Suprapubic skin (tissue), 4 donors: ENCODE measurements around the gene IMPA2. TPM values are rescaled to one million over a fixed set of nuclear protein-coding genes. Genes with fewer than 3 reads are reported as not detected.

ENCODE experiments used
- DNase-seq, 2 donors: peaks; one replicate each; pipeline ENCODE4 v3.0.0-alpha.2; 2019; ENCODE audit warnings: low spot score in 2 of 2
- H3K27ac ChIP-seq: fragments of 200-600 bp; sonication (generic); one replicate; pipeline ENCODE4 v1.5.1; 2019
- H3K27me3 ChIP-seq: fragments of 200-600 bp; sonication (generic); one replicate; pipeline ENCODE4 v1.5.1; 2019
- H3K36me3 ChIP-seq: fragments of 200-600 bp; sonication (generic); one replicate; pipeline ENCODE4 v1.5.1; 2019
- H3K4me1 ChIP-seq: fragments of 200-600 bp; sonication (generic); one replicate; pipeline ENCODE4 v1.5.1; 2019
- H3K4me3 ChIP-seq: fragments of 200-600 bp; sonication (generic); one replicate; pipeline ENCODE4 v1.5.1; 2019; ENCODE audit warnings: mild to moderate bottlenecking
- H3K9me3 ChIP-seq: fragments of 200-600 bp; sonication (generic); one replicate; pipeline ENCODE4 v1.5.1; 2019
- CTCF ChIP-seq, 2 donors: fragments of 200-600 bp in 1 of 2; fragments of 450-650 bp in 1 of 2; sonication (generic) in 1 of 2; IDR thresholded peaks; one replicate each; pipeline ENCODE4 v1.5.1; 2016 to 2019; ENCODE audit warnings: antibody characterized with exemption in 2 of 2, mild to moderate bottlenecking in 1 of 2, moderate library complexity in 1 of 2
- EP300 ChIP-seq: sonication (generic); formaldehyde crosslinking; IDR thresholded peaks from one replicate; pipeline ENCODE4 v1.6.1; 2017; ENCODE audit warnings: antibody characterized with exemption
- POLR2A ChIP-seq, 2 donors: fragments of 450-650 bp; IDR thresholded peaks; one replicate each; pipeline ENCODE4 v1.6.1; 2017; ENCODE audit warnings: antibody characterized with exemption in 2 of 2, mild to moderate bottlenecking in 2 of 2, moderate library complexity in 2 of 2
- POLR2AphosphoS5 ChIP-seq, 3 donors: sonication (generic); formaldehyde crosslinking; IDR thresholded peaks; one replicate each; pipeline ENCODE4 v1.6.1; 2017; ENCODE audit warnings: antibody characterized with exemption in 3 of 3
- WGBS: methylation state at CpG from one replicate; pipeline ENCODE4 v1.1.5; 2018; 5-methylcytosine and 5-hydroxymethylcytosine counted together
- total RNA-seq, 4 donors: library from RNA; depleted of rRNA; stranded (reverse); fragments of >200 nt; gene quantifications; one replicate each; pipeline ENCODE4 v1.1.0, GENCODE V29; 2016

The IMPA2 gene
- total RNA-seq, 4 donors from 2014 or later, result 234 to 396 (median 363) TPM

GRCh38 chr18:12056034-12056883 lies 75.0 kb downstream of the IMPA2 start:
- no peak for DNase-seq
- Histone ChIP-seq H3K27me3 (no peaks in the 10 kb centered on the region), H3K4me1 (no peaks in the 10 kb centered on the region), H3K36me3 (no peaks in the 10 kb centered on the region), H3K27ac (no peak overlapping the region), H3K4me3 (no peak overlapping the region), H3K9me3 (no peaks in the 10 kb centered on the region)
- WGBS, result 87% methylated on average over 13 of the region's 14 CpGs
- TF ChIP-seq POLR2A (IDR thresholded peaks at IDR 0.05) (no peak), CTCF (IDR thresholded peaks at IDR 0.05) (no peak), EP300 (no peak), POLR2AphosphoS5 (IDR thresholded peaks at IDR 0.05) (no peak)

GRCh38 chr18:12056884-12057402 lies 75.6 kb downstream of the IMPA2 start:
- Histone ChIP-seq H3K36me3 (no peaks in the 10 kb centered on the region), H3K27me3 (no peaks in the 10 kb centered on the region), H3K4me3 (no peak overlapping the region), H3K27ac (no peak overlapping the region), H3K9me3 (no peaks in the 10 kb centered on the region), H3K4me1 (no peaks in the 10 kb centered on the region)
- TF ChIP-seq CTCF (IDR thresholded peaks at IDR 0.05) (no peak), POLR2A (IDR thresholded peaks at IDR 0.05) (no peak), EP300 (no peak), POLR2AphosphoS5 (IDR thresholded peaks at IDR 0.05) (no peak)
- 90% methylated on average over 6 of the region's 14 CpGs for WGBS
- no peak for DNase-seq

- WGBS, result 83% methylated on average over 14 of the region's 14 CpGs
- no peak overlapping the region for H3K27ac ChIP-seq
- no peaks in the 10 kb centered on the region for H3K4me1 ChIP-seq
- H3K9me3 ChIP-seq, result no peaks in the 10 kb centered on the region
- H3K4me3 ChIP-seq, result no peak overlapping the region
- H3K36me3 ChIP-seq, result no peaks in the 10 kb centered on the region
- H3K27me3 ChIP-seq, result no peaks in the 10 kb centered on the region
- TF ChIP-seq CTCF (IDR thresholded peaks at IDR 0.05), result no peak
- no peak for DNase-seq
Observed at GRCh38 chr18:12057419-12058039, 76.2 kb downstream of the IMPA2 start.

GRCh38 chr18:12059334-12060181 lies 78.3 kb downstream of the IMPA2 start:
- Histone ChIP-seq H3K27ac (no peak overlapping the region), H3K4me1 (no peaks in the 10 kb centered on the region), H3K9me3 (no peaks in the 10 kb centered on the region), H3K4me3 (no peak overlapping the region), H3K27me3 (no peaks in the 10 kb centered on the region), H3K36me3 (no peaks in the 10 kb centered on the region)
- WGBS, result 90% methylated on average over 10 of the region's 16 CpGs
- DNase-seq, result no peak
- TF ChIP-seq EP300, result no peak
- no peak for TF ChIP-seq POLR2AphosphoS5 (IDR thresholded peaks at IDR 0.05)
- no peak for TF ChIP-seq POLR2A (IDR thresholded peaks at IDR 0.05)
- no peak for TF ChIP-seq CTCF (IDR thresholded peaks at IDR 0.05)
